GM12878 (cell line): ENCODE measurements around the gene GSAP. TPM values are rescaled to one million over a fixed set of nuclear protein-coding genes. Genes with fewer than 3 reads are reported as not detected.

ENCODE experiments used
- ATAC-seq: fragments of 200-7000 bp; cut with Tn5 transposase; 3 replicates; pipeline ENCODE4 v1.9.1; 2020; ENCODE audit warnings: mild to moderate bottlenecking, moderate library complexity
- BruUV-seq: library from RNA; stranded (reverse); fragments of 400-500 nt; replicated peaks from 2 replicates; lab custom pipeline; 2021; lab: Mats Ljungman, UMichigan
- CTCF ChIA-PET: fragments of 300-600 bp; sonication (Branson Sonifier 250); formaldehyde crosslinking; extraction: SDS; loops from one replicate; lab custom pipeline; 2021; ENCODE audit warnings: inconsistent platforms; lab: Yijun Ruan, JAX
- POLR2A ChIA-PET: fragments of 350-600 bp; formaldehyde crosslinking; extraction: SDS; loops from one replicate; lab custom pipeline; 2021; ENCODE audit warnings: inconsistent platforms; lab: Charles Lee
- RAD21 ChIA-PET: fragments of 300-600 bp; sonication (Branson Sonifier 250); formaldehyde crosslinking; loops from one replicate; lab custom pipeline; 2023; ENCODE audit warnings: antibody characterized with exemption; ENCODE audit not compliant: unreplicated experiment; lab: Charles Lee
- SMC1A ChIA-PET: fragments of 300-600 bp; sonication (Branson Sonifier 250); formaldehyde crosslinking; loops from one replicate; lab custom pipeline; 2023; ENCODE audit not compliant: unreplicated experiment, uncharacterized antibody; lab: Charles Lee
- DNase-seq: peaks from one replicate; pipeline ENCODE4 v3.0.0-alpha.2; 2011; ENCODE audit warnings: low read depth, low spot score
- FAIRE-seq: peaks from 3 replicates; lab custom pipeline; 2011; peaks lifted over from hg19 to GRCh38; lab: Jason Lieb, UNC
- H2AFZ ChIP-seq: 2 replicates; pipeline ENCODE4 v1.6.0; 2011; ENCODE audit warnings: low read depth, low read length, control low read depth; ENCODE audit not compliant: control insufficient read depth
- H3K27ac ChIP-seq: 2 replicates; pipeline ENCODE4 v1.5.1; 2011; ENCODE audit warnings: control low read depth; ENCODE audit not compliant: control insufficient read depth, insufficient read depth
- H3K27me3 ChIP-seq, 2 experiments: replicated peaks in 1 of 2; 2 replicates each; pipeline versions ENCODE4 v1.6.0 to v1.6.1; 2011; ENCODE audit warnings: low read length in 1 of 2; ENCODE audit not compliant: control insufficient read depth in 2 of 2, insufficient read depth in 2 of 2
- H3K36me3 ChIP-seq, 2 experiments: 2 replicates each; pipeline ENCODE4 v1.5.1; 2011; ENCODE audit warnings: low read length in 1 of 2; ENCODE audit not compliant: control insufficient read depth in 2 of 2, insufficient read depth in 2 of 2
- H3K4me1 ChIP-seq: 2 replicates; pipeline ENCODE4 v1.6.1; 2011; ENCODE audit warnings: mild to moderate bottlenecking, low read length, moderate library complexity, mixed read lengths; ENCODE audit not compliant: control insufficient read depth, insufficient read depth
- H3K4me2 ChIP-seq: 2 replicates; pipeline ENCODE4 v1.6.0; 2011; ENCODE audit warnings: control low read depth; ENCODE audit not compliant: control insufficient read depth, insufficient read depth
- H3K4me3 ChIP-seq: fragments of 200-600 bp; sonication (generic); 2 replicates; pipeline ENCODE4 v1.5.1; 2016
- H3K79me2 ChIP-seq: 2 replicates; pipeline ENCODE4 v1.6.0; 2011; ENCODE audit warnings: low read length; ENCODE audit not compliant: control insufficient read depth, insufficient read depth
- H3K9ac ChIP-seq: 2 replicates; pipeline ENCODE4 v1.8.0; 2011; ENCODE audit warnings: low read length, control low read depth, mixed read lengths; ENCODE audit not compliant: control insufficient read depth, insufficient read depth
- H3K9me3 ChIP-seq: replicated peaks from 3 replicates; pipeline ENCODE4 v1.5.1; 2011; ENCODE audit warnings: mild to moderate bottlenecking, low read length; ENCODE audit not compliant: control insufficient read depth, insufficient read depth
- H4K20me1 ChIP-seq: 2 replicates; pipeline ENCODE4 v1.6.0; 2011; ENCODE audit not compliant: control insufficient read depth, insufficient read depth
- CBFB ChIP-seq: IDR thresholded peaks from 2 replicates; pipeline ENCODE4 v1.6.1; 2016; ENCODE audit warnings: antibody characterized with exemption, low read depth
- CHD1 ChIP-seq: IDR thresholded peaks from 2 replicates; pipeline ENCODE4 v1.6.1; 2012; ENCODE audit warnings: low read depth, low read length, improper control_type of control experiment
- CHD4 ChIP-seq: fragments of 200-600 bp; sonication (generic); IDR thresholded peaks from 2 replicates; pipeline ENCODE4 v1.6.1; 2016; ENCODE audit warnings: mild to moderate bottlenecking
- CREB1 ChIP-seq: IDR thresholded peaks from 2 replicates; pipeline ENCODE4 v1.6.1; 2012; ENCODE audit warnings: low read depth, mild to moderate bottlenecking, inconsistent platforms
- CTCF ChIP-seq, 3 experiments: IDR thresholded peaks in 2 of 3; conservative IDR thresholded peaks in 1 of 3; 2 replicates each; pipeline ENCODE4 v1.5.1; 2011; ENCODE audit warnings: low read depth in 3 of 3, low read length in 3 of 3, mild to moderate bottlenecking in 3 of 3, control low read depth in 2 of 3, moderate library complexity in 2 of 3, inconsistent platforms in 1 of 3, mixed read lengths in 1 of 3; ENCODE audit not compliant: control insufficient read depth in 2 of 3, insufficient read depth in 1 of 3; ENCODE audit errors: extremely low read depth in 1 of 3
- E4F1 ChIP-seq: fragments of 450-650 bp; IDR thresholded peaks from 2 replicates; pipeline ENCODE4 v1.6.1; 2018; ENCODE audit warnings: borderline replicate concordance, mild to moderate bottlenecking; ENCODE audit not compliant: partially characterized antibody
- EGR1 ChIP-seq, 2 experiments: IDR thresholded peaks; 1 replicate in 1 of 2; 2 replicates in 1 of 2; pipeline ENCODE4 v1.6.1; 2011 to 2012; ENCODE audit warnings: low read depth in 2 of 2, low read length in 2 of 2, borderline replicate concordance in 1 of 2, mild to moderate bottlenecking in 1 of 2, moderate library complexity in 1 of 2
- EZH2 ChIP-seq: IDR thresholded peaks from 2 replicates; pipeline ENCODE4 v1.6.1; 2012; ENCODE audit warnings: low read depth, mild to moderate bottlenecking, control low read depth, inconsistent platforms, low read length, borderline replicate concordance; ENCODE audit not compliant: control insufficient read depth
- KLF5 ChIP-seq: fragments of 450-650 bp; IDR thresholded peaks from 2 replicates; pipeline ENCODE4 v1.6.1; 2014; ENCODE audit warnings: mild to moderate bottlenecking; ENCODE audit not compliant: partially characterized antibody
- MXI1 ChIP-seq: fragments of 150-350 bp; IDR thresholded peaks from 2 replicates; pipeline ENCODE4 v1.6.1; 2011; ENCODE audit warnings: low read depth, mild to moderate bottlenecking, inconsistent platforms, low read length, improper control_type of control experiment
- MYC ChIP-seq: IDR thresholded peaks from 2 replicates; pipeline ENCODE4 v1.6.1; 2011; ENCODE audit warnings: mild to moderate bottlenecking, low read length, moderate library complexity, inconsistent platforms; ENCODE audit not compliant: insufficient read depth, insufficient replicate concordance, insufficient read length, severe bottlenecking
- NRF1 ChIP-seq: conservative IDR thresholded peaks from 2 replicates; pipeline ENCODE4 v1.6.1; 2011; ENCODE audit warnings: mild to moderate bottlenecking, low read depth, low read length, improper control_type of control experiment
- POU2F2 ChIP-seq: IDR thresholded peaks from 3 replicates; pipeline ENCODE4 v1.6.1; 2011; ENCODE audit warnings: low read depth, mild to moderate bottlenecking, low read length, borderline replicate concordance
- SPI1 ChIP-seq: IDR thresholded peaks from 2 replicates; pipeline ENCODE4 v1.6.1; 2011; ENCODE audit warnings: low read depth, mild to moderate bottlenecking, low read length, moderate library complexity, borderline replicate concordance; ENCODE audit not compliant: insufficient read depth
- SUPT20H ChIP-seq: IDR thresholded peaks from 2 replicates; pipeline ENCODE4 v1.6.1; 2011; ENCODE audit warnings: low read depth, mild to moderate bottlenecking, low read length, moderate library complexity, borderline replicate concordance; ENCODE audit not compliant: control insufficient read depth
- ZBTB11 ChIP-seq: fragments of 450-650 bp; formaldehyde crosslinking; IDR thresholded peaks from 2 replicates; pipeline ENCODE4 v1.5.0; 2022; ENCODE audit warnings: mild to moderate bottlenecking, missing genetic modification characterization
- WGBS: methylation state at CpG from one replicate; pipeline ENCODE4 v1.1.6; 2016; ENCODE audit warnings: low lambda C conversion rate; ENCODE audit not compliant: insufficient replicate concordance, insufficient coverage; ENCODE audit errors: missing lambda C conversion rate; 5-methylcytosine and 5-hydroxymethylcytosine counted together
- in situ Hi-C: fragments of 300-500 bp; cut with MboI; formaldehyde crosslinking; loops from 9 replicates; pipeline ENCODE4 v1.14.3; 2018; ENCODE audit warnings: mixed read lengths
- intact Hi-C: fragments of 100-400 bp; cut with micrococcal nuclease; formaldehyde crosslinking; loops from one replicate; pipeline ENCODE4 v1.14.2; 2022; ENCODE audit not compliant: unreplicated experiment
- polyA plus RNA-seq, 11 experiments: library from polyadenylated mRNA; depleted of rRNA in 4 of 11; unstranded in 6 of 11; stranded (reverse) in 5 of 11; fragments of >200 nt; fragmentation: Nextera tagmentation in 4 of 11; fragmentation: Illumina TruSeq in 1 of 11; extraction: Ambion mirVana in 4 of 11; extraction: Trizol in 1 of 11; gene quantifications; 1 replicate in 1 of 11; 2 replicates in 10 of 11; pipeline versions ENCODE4 v1.2.1 to v1.2.3, GENCODE V29; 2011 to 2016; ENCODE audit warnings: inconsistent platforms in 2 of 11, missing spikeins in 2 of 11, low read depth in 1 of 11
- total RNA-seq, 4 experiments: library from RNA; depleted of rRNA in 3 of 4; stranded (reverse); fragments of >200 nt in 3 of 4; fragmentation: Illumina TruSeq in 1 of 4; extraction: Trizol in 1 of 4; gene quantifications; 2 replicates each; pipeline versions ENCODE4 v1.2.1 to v1.2.3, GENCODE V29; 2013 to 2021

The GSAP gene
- total and polyA plus RNA-seq, 10 of the 15 experiments (the other 5 are each of a cell fraction or from before 2014, with no cell fraction given): 6.6 to 38.1 (median 21.8) TPM

- H3K27me3 ChIP-seq: no peaks in the 10 kb centered on the region
- H3K27ac ChIP-seq: no peak overlapping the region
- in situ Hi-C loops (no loop called here), intact Hi-C loops (no loop called here)
- ChIA-PET CTCF (interaction anchor here (0.9 kb wide), 1 partner anchor 13 kb away, joined by 4 read pairs; no protein-coding TSS in a partner anchor), POLR2A (interaction anchor here (1.2 kb wide), 1 partner anchor 8 kb away, joined by 4 read pairs; no protein-coding TSS in a partner anchor), RAD21 (interaction anchor here (0.5 to 1.2 kb wide), 2 partner anchors 17 to 202 kb away, joined by 3 read pairs; no protein-coding TSS in a partner anchor), SMC1A (interaction anchor here (0.7 to 4.1 kb wide), 7 partner anchors 15 to 225 kb away, joined by 3 to 22 read pairs (median 3); no protein-coding TSS in a partner anchor)
- no peak overlapping the region for H3K4me3 ChIP-seq
- H3K79me2 ChIP-seq: no peaks in the 10 kb centered on the region
- no peaks in the 10 kb centered on the region for H3K36me3 ChIP-seq
- H3K4me2 ChIP-seq: no peak overlapping the region
- no peaks in the 10 kb centered on the region for H3K4me1 ChIP-seq
- DNase-seq (no peak), ATAC-seq (no peak), FAIRE-seq (no peak)
- H3K9ac ChIP-seq: no peak overlapping the region
- WGBS: 96% methylated on average over 2 of the region's 2 CpGs
- no peaks in the 10 kb centered on the region for H3K9me3 ChIP-seq
- no peaks in the 10 kb centered on the region for H4K20me1 ChIP-seq
- no peak overlapping the region for H2AFZ ChIP-seq
- BruUV-seq: no TSS peak
- no peak for TF ChIP-seq KLF5
- no peak for TF ChIP-seq E4F1
- TF ChIP-seq MXI1: no peak
- no peak for TF ChIP-seq SPI1
- no peak for TF ChIP-seq EZH2
- no peak for TF ChIP-seq CHD1
- no peak for TF ChIP-seq MYC
- no peak for TF ChIP-seq CREB1
- no peak for TF ChIP-seq EGR1 (IDR thresholded peaks at IDR 0.05; ENCODE audit: borderline replicate concordance in 1 of 2, low read depth in 2 of 2, low read length in 2 of 2)
- no peak for TF ChIP-seq POU2F2
- TF ChIP-seq NRF1: no peak
- no peak for TF ChIP-seq CHD4
- TF ChIP-seq CBFB: no peak
- no peak for TF ChIP-seq SUPT20H
- no peak for TF ChIP-seq ZBTB11 (CRISPR knock-in tag)
- no peak for TF ChIP-seq CTCF (IDR thresholded peaks at IDR 0.05 in 2 of 3, conservative IDR thresholded peaks at IDR 0.05 in 1 of 3; ENCODE audit: control insufficient read depth in 2 of 3, extremely low read depth in 1 of 3, insufficient read depth in 1 of 3, low read depth in 3 of 3, low read length in 3 of 3)
These were observed 26.9 kb upstream of the GSAP start for GRCh38 chr7:77443042-77443441.
